MCF 10A (cell line): ENCODE results near the gene C5orf46. TPM values are rescaled to one million over a fixed set of nuclear protein-coding genes. Genes with fewer than 3 reads are reported as not detected.
A peak's percentile ranks its signal among the peaks of the same experiment; 100 is the strongest.
"Not testable (repeated sequence)": the region's sequence is repeated elsewhere in the genome, so short reads cannot be mapped to it uniquely, and the experiment has no call there.

Experiments
- BruUV-seq: library from RNA; stranded (reverse); fragments of 400-500 nt; replicated peaks from 2 replicates; lab custom pipeline; 2021; lab: Mats Ljungman, UMichigan
- CTCF ChIA-PET: fragments of 300-600 bp; sonication (Branson Sonifier 250); formaldehyde crosslinking; extraction: SDS; loops from one replicate; lab custom pipeline; 2021; ENCODE audit warnings: antibody characterized with exemption, inconsistent platforms; lab: Yijun Ruan, JAX
- POLR2A ChIA-PET: fragments of 300-600, 350-650 bp; sonication (Branson Sonifier 250); formaldehyde crosslinking; extraction: SDS; loops from one replicate; lab custom pipeline; 2020; ENCODE audit warnings: antibody characterized with exemption, inconsistent platforms; lab: Yijun Ruan, JAX
- DNase-seq: peaks from one replicate; pipeline ENCODE4 v3.0.0-alpha.2; 2018; ENCODE audit not compliant: unreplicated experiment
- H3K27ac Mint-ChIP-seq: one replicate; pipeline ENCODE4 v1.8.0; 2022; ENCODE audit warnings: mild to moderate bottlenecking, low read depth, mixed read lengths; ENCODE audit not compliant: unreplicated experiment
- H3K27me3 Mint-ChIP-seq: one replicate; pipeline ENCODE4 v1.8.0; 2022; ENCODE audit warnings: mixed read lengths; ENCODE audit not compliant: insufficient read depth, unreplicated experiment
- H3K36me3 Mint-ChIP-seq: one replicate; pipeline ENCODE4 v1.8.0; 2022; ENCODE audit warnings: mild to moderate bottlenecking, moderate library complexity, mixed read lengths; ENCODE audit not compliant: insufficient read depth, unreplicated experiment
- H3K4me1 Mint-ChIP-seq: one replicate; pipeline ENCODE4 v1.8.0; 2022; ENCODE audit warnings: mixed read lengths; ENCODE audit not compliant: insufficient read depth, unreplicated experiment
- H3K4me3 Mint-ChIP-seq: one replicate; pipeline ENCODE4 v1.8.0; 2022; ENCODE audit warnings: mild to moderate bottlenecking, moderate library complexity, mixed read lengths; ENCODE audit not compliant: unreplicated experiment
- H3K9me3 Mint-ChIP-seq: one replicate; pipeline ENCODE4 v1.8.0; 2022; ENCODE audit warnings: mixed read lengths; ENCODE audit not compliant: unreplicated experiment
- CTCF ChIP-seq: fragments of 200-600 bp; IDR thresholded peaks from one replicate; pipeline ENCODE4 v1.8.0; 2022; ENCODE audit warnings: antibody characterized with exemption, mild to moderate bottlenecking; ENCODE audit not compliant: unreplicated experiment
- intact Hi-C: fragments of 100-400 bp; cut with micrococcal nuclease; formaldehyde crosslinking; loops from 2 replicates; pipeline ENCODE4 v1.14.1; 2022
- total RNA-seq: library from RNA; stranded (reverse); gene quantifications from 2 replicates; pipeline ENCODE4 v1.2.3, GENCODE V29; 2022

Gene C5orf46
- total RNA-seq, 1 experiment from 2014 or later: 5.7 TPM

GRCh38 chr5:147878066-147878759, 28.1 kb downstream of the C5orf46 start, which contains the start of gene SCGB3A2:
Gene SCGB3A2 (plus strand): TSS chr5:147878711. CDS start chr5:147878804, 93 bp downstream.
- H3K4me1 Mint-ChIP-seq: peaks cover 13% of the 10 kb centered on the region
- no peaks in the 10 kb centered on the region for H3K27me3 Mint-ChIP-seq
- DNase-seq: no peak
- ChIA-PET POLR2A (interaction anchor here (0.7 kb wide), 1 partner anchor 15 kb away, joined by 3 read pairs; no protein-coding TSS in a partner anchor), CTCF (interaction anchor here (0.6 to 17.8 kb wide), 7 partner anchors 9 to 1834 kb away, joined by 3 to 415 read pairs (median 3); no protein-coding TSS in a partner anchor)
- H3K9me3 Mint-ChIP-seq: peaks cover 7% of the 10 kb centered on the region
- TF ChIP-seq CTCF: no peak
- no peak within 1 kb of the TSS for H3K27ac Mint-ChIP-seq
- H3K4me3 Mint-ChIP-seq: no peak within 1 kb of the TSS
- intact Hi-C loops: no loop called here
- BruUV-seq: no TSS peak
- H3K36me3 Mint-ChIP-seq: peaks cover 5% of the 10 kb centered on the region

- Mint-ChIP-seq H3K4me3 (no peak overlapping the region), H3K36me3 (peaks cover 5% of the 10 kb centered on the region), H3K27me3 (no peaks in the 10 kb centered on the region), H3K27ac (no peak overlapping the region), H3K4me1 (peaks cover 13% of the 10 kb centered on the region), H3K9me3 (peaks cover 7% of the 10 kb centered on the region)
- ChIA-PET POLR2A (no interaction called here), CTCF (interaction anchor here (17.8 kb wide), 1 partner anchor 56 kb away, joined by 415 read pairs; no protein-coding TSS in a partner anchor)
- TF ChIP-seq CTCF: no peak
- no TSS peak for BruUV-seq
- intact Hi-C loops: no loop called here
- DNase-seq: no peak
Measured at GRCh38 chr5:147876626-147877025, 29.7 kb downstream of the C5orf46 start.

- Mint-ChIP-seq H3K4me1 (peaks cover 13% of the 10 kb centered on the region), H3K27ac (no peak overlapping the region), H3K9me3 (peaks cover 7% of the 10 kb centered on the region), H3K36me3 (peaks cover 5% of the 10 kb centered on the region), H3K4me3 (no peak overlapping the region), H3K27me3 (no peaks in the 10 kb centered on the region)
- ChIA-PET CTCF (interaction anchor here (17.8 kb wide), 1 partner anchor 57 kb away, joined by 415 read pairs; no protein-coding TSS in a partner anchor), POLR2A (no interaction called here)
- intact Hi-C loops: no loop called here
- no peak for DNase-seq
- BruUV-seq: no TSS peak
- TF ChIP-seq CTCF: no peak
Measured at GRCh38 chr5:147876141-147876540, 30.2 kb downstream of the C5orf46 start.

GRCh38 chr5:147874910-147875367, 31.4 kb downstream of the C5orf46 start:
- intact Hi-C loops: no loop called here

GRCh38 chr5:147874118-147874875, 32.0 kb downstream of the C5orf46 start:
- DNase-seq: peak; percentile 48
- Mint-ChIP-seq H3K4me1 (peaks cover 13% of the 10 kb centered on the region), H3K27ac (peak overlapping the region; percentile 26)
- H3K9me3 Mint-ChIP-seq, H3K27me3 Mint-ChIP-seq, H3K36me3 Mint-ChIP-seq, BruUV-seq, POLR2A ChIA-PET, intact Hi-C loops, H3K4me3 Mint-ChIP-seq: not testable (repeated sequence)
- CTCF ChIA-PET: interaction anchor here (0.6 to 1.7 kb wide), 4 partner anchors 11 to 249 kb away, joined by 3 to 8 read pairs (median 3); no protein-coding TSS in a partner anchor

More at GRCh38 chr5:147874910-147875367, 31.4 kb downstream of the C5orf46 start:
- ChIA-PET POLR2A (no interaction called here), CTCF (interaction anchor here (0.6 to 1.7 kb wide), 4 partner anchors 11 to 250 kb away, joined by 3 to 8 read pairs (median 3); no protein-coding TSS in a partner anchor)
- Mint-ChIP-seq H3K36me3 (peaks cover 5% of the 10 kb centered on the region), H3K4me1 (peaks cover 13% of the 10 kb centered on the region), H3K4me3 (no peak overlapping the region), H3K9me3 (peaks cover 7% of the 10 kb centered on the region), H3K27me3 (no peaks in the 10 kb centered on the region), H3K27ac (peak overlapping the region; percentile 26)
- DNase-seq: no peak
- BruUV-seq: no TSS peak
- no peak for TF ChIP-seq CTCF
